ENCODE data around the gene TMEM203.

GRCh38 chr9:137232101-137232500 lies 26.7 kb upstream of the TMEM203 start:
- TF ChIP-seq CTCF (IDR thresholded peaks at IDR 0.05; ENCODE audit: low read depth, low read length) (no peak), POLR2A (IDR thresholded peaks at IDR 0.05; ENCODE audit: extremely low read depth, insufficient read length) (no peak), MYC (IDR thresholded peaks at IDR 0.05; ENCODE audit: low read depth, low read length) (no peak)
- TF ChIP-seq, protein P1, sequence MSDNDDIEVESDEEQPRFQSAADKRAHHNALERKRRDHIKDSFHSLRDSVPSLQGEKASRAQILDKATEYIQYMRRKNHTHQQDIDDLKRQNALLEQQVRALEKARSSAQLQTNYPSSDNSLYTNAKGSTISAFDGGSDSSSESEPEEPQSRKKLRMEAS (IDR thresholded peaks at IDR 0.05; ENCODE audit: low read depth, low read length) = no peak
